RWPE1 (cell line): ENCODE results near the gene PLEK.
"Not testable (repeated sequence)": the region's sequence is repeated elsewhere in the genome, so short reads cannot be mapped to it uniquely, and the experiment has no call there.

ENCODE experiments used
- CTCF ChIA-PET: fragments of 350-600 bp; sonication (Branson Sonifier 250); formaldehyde crosslinking; extraction: SDS; loops from one replicate; lab custom pipeline; 2021; lab: Yijun Ruan, JAX
- POLR2A ChIA-PET: fragments of 400-600 bp; formaldehyde crosslinking; extraction: SDS; loops from one replicate; lab custom pipeline; 2020; ENCODE audit warnings: antibody characterized with exemption; ENCODE audit not compliant: low non-redundant PET; lab: Yijun Ruan, JAX
- DNase-seq: peaks from one replicate; pipeline ENCODE4 v3.0.0; 2012; ENCODE audit warnings: low spot score
- H3K27ac ChIP-seq: fragments of 450-650 bp; 2 replicates; pipeline ENCODE4 v1.5.1; 2017
- CTCF ChIP-seq: fragments of 450-650 bp; conservative IDR thresholded peaks from 2 replicates; pipeline ENCODE4 v1.5.1; 2017; ENCODE audit warnings: low read depth, mild to moderate bottlenecking

Gene PLEK

GRCh38 chr2:68391869-68392268, 26.8 kb downstream of the PLEK start:
- no peak for DNase-seq
- no peak for TF ChIP-seq CTCF
- CTCF ChIA-PET = interaction anchor here (0.6 kb wide), 1 partner anchor 50 kb away, joined by 3 read pairs; no protein-coding TSS in a partner anchor
- POLR2A ChIA-PET = no interaction called here
- no peak overlapping the region for H3K27ac ChIP-seq

- no peak for TF ChIP-seq CTCF
- no peak for DNase-seq
- no peak overlapping the region for H3K27ac ChIP-seq
- CTCF ChIA-PET = no interaction called here
- POLR2A ChIA-PET = no interaction called here
Measured at GRCh38 chr2:68396093-68396492, 31.0 kb downstream of the PLEK start.

GRCh38 chr2:68397704-68398263, 32.7 kb downstream of the PLEK start:
- POLR2A ChIA-PET, CTCF ChIA-PET: not testable (repeated sequence)

GRCh38 chr2:68403199-68403644, 38.1 kb downstream of the PLEK start:
- H3K27ac ChIP-seq = no peak overlapping the region
- DNase-seq = no peak
- ChIA-PET CTCF (no interaction called here), POLR2A (no interaction called here)
- TF ChIP-seq CTCF = no peak

More at GRCh38 chr2:68397704-68398263, 32.7 kb downstream of the PLEK start:
- not testable (repeated sequence) for DNase-seq, H3K27ac ChIP-seq

- TF ChIP-seq CTCF = no peak
- POLR2A ChIA-PET = no interaction called here
- H3K27ac ChIP-seq = no peak overlapping the region
- CTCF ChIA-PET = no interaction called here
- no peak for DNase-seq
Measured at GRCh38 chr2:68404164-68404563, 39.1 kb downstream of the PLEK start.

- ChIA-PET CTCF (interaction anchor here (0.6 kb wide), 1 partner anchor 99 kb away, joined by 3 read pairs; no protein-coding TSS in a partner anchor), POLR2A (no interaction called here)
- H3K27ac ChIP-seq = no peak overlapping the region
- no peak for TF ChIP-seq CTCF
- DNase-seq = no peak
Measured at GRCh38 chr2:68404893-68405799, 40.1 kb downstream of the PLEK start.
